RWPE2 (cell line): ENCODE results near the gene LVRN.

Source experiments
- ATAC-seq: fragments of 200-7000 bp; cut with Tn5 transposase; 3 replicates; pipeline ENCODE4 v1.9.1; 2021; ENCODE audit warnings: low read depth
- DNase-seq: peaks from one replicate; pipeline ENCODE4 v3.0.0-alpha.2; 2020; ENCODE audit warnings: low spot score
- H3K27ac ChIP-seq: fragments of 450-650 bp; 2 replicates; pipeline ENCODE4 v1.5.1; 2017; ENCODE audit warnings: mild to moderate bottlenecking; ENCODE audit not compliant: poor library complexity, severe bottlenecking
- H3K27me3 ChIP-seq: fragments of 250-450 bp; sonication (Bioruptor Pico); 2 replicates; pipeline ENCODE4 v1.5.1; 2021; ENCODE audit warnings: mild to moderate bottlenecking, moderate library complexity; ENCODE audit not compliant: insufficient read depth, poor library complexity, severe bottlenecking
- H3K36me3 ChIP-seq: fragments of 250-450 bp; sonication (Bioruptor Pico); 2 replicates; pipeline ENCODE4 v1.5.1; 2020; ENCODE audit warnings: low read depth, mild to moderate bottlenecking, moderate library complexity
- H3K4me1 ChIP-seq: fragments of 250-450 bp; sonication (Bioruptor Pico); 2 replicates; pipeline ENCODE4 v1.5.1; 2021; ENCODE audit warnings: mild to moderate bottlenecking, moderate library complexity; ENCODE audit not compliant: insufficient read depth, poor library complexity, severe bottlenecking
- H3K4me3 ChIP-seq: fragments of 250-450 bp; sonication (Bioruptor Pico); 2 replicates; pipeline ENCODE4 v1.5.1; 2021; ENCODE audit warnings: mild to moderate bottlenecking, moderate library complexity; ENCODE audit not compliant: severe bottlenecking
- H3K9me3 ChIP-seq: fragments of 250-450 bp; sonication (Bioruptor Pico); 2 replicates; pipeline ENCODE4 v1.5.1; 2021; ENCODE audit warnings: mild to moderate bottlenecking, moderate library complexity; ENCODE audit not compliant: severe bottlenecking
- CTCF ChIP-seq: fragments of 450-650 bp; IDR thresholded peaks from one replicate; pipeline ENCODE4 v1.5.1; 2017; ENCODE audit warnings: mild to moderate bottlenecking, moderate library complexity; ENCODE audit not compliant: poor library complexity, severe bottlenecking

The LVRN gene

DNA sequence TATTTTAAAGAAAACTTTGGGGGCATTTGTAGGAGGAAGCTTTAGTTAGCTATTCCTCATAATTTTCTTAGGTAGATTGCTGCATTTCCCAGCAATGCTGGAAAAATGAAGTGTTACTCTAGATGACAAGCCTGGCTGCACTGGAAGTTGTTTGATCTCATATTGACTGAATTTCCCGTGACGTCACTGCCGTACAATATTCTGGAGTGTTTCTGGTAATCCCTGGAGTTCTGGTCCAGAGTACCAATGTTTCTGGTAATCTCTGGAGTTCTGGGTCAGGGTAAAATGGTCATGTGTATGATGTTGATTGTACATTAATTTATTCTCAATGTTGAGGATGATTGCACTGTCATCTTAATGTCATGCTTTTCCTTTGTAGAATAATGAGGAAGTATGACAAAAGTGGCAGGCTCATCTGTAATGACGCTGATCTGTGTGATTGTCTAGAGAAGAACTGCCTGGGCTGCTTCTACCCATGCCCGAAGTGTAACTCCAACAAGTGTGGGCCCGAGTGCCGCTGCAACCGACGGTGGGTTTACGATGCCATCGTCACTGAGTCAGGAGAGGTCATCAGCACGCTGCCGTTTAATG, 96.2 kb downstream of the LVRN start:
- TF ChIP-seq CTCF: no peak
- H3K36me3 ChIP-seq: no peaks in the 10 kb centered on the region
- H3K9me3 ChIP-seq: no peaks in the 10 kb centered on the region
- no peak overlapping the region for H3K27ac ChIP-seq
- H3K4me1 ChIP-seq: no peaks in the 10 kb centered on the region
- H3K27me3 ChIP-seq: peaks cover 54% of the 10 kb centered on the region
- ATAC-seq (no peak), DNase-seq (no peak)
- H3K4me3 ChIP-seq: no peak overlapping the region

GRCh38 chr5:116062352-116062751, 100.1 kb downstream of the LVRN start:
- Histone ChIP-seq H3K9me3 (no peaks in the 10 kb centered on the region), H3K27ac (no peak overlapping the region), H3K27me3 (peaks cover 47% of the 10 kb centered on the region), H3K36me3 (no peaks in the 10 kb centered on the region), H3K4me3 (no peak overlapping the region), H3K4me1 (no peaks in the 10 kb centered on the region)
- DNase-seq (no peak), ATAC-seq (no peak)
- TF ChIP-seq CTCF: no peak

- TF ChIP-seq CTCF: no peak
- peaks cover 35% of the 10 kb centered on the region for H3K27me3 ChIP-seq
- no peaks in the 10 kb centered on the region for H3K36me3 ChIP-seq
- DNase-seq: no peak
- no peak overlapping the region for H3K27ac ChIP-seq
- no peaks in the 10 kb centered on the region for H3K9me3 ChIP-seq
- no peak overlapping the region for H3K4me3 ChIP-seq
- ATAC-seq: no peak
- no peaks in the 10 kb centered on the region for H3K4me1 ChIP-seq
Measured at GRCh38 chr5:116063950-116064349, 101.7 kb downstream of the LVRN start.

DNA sequence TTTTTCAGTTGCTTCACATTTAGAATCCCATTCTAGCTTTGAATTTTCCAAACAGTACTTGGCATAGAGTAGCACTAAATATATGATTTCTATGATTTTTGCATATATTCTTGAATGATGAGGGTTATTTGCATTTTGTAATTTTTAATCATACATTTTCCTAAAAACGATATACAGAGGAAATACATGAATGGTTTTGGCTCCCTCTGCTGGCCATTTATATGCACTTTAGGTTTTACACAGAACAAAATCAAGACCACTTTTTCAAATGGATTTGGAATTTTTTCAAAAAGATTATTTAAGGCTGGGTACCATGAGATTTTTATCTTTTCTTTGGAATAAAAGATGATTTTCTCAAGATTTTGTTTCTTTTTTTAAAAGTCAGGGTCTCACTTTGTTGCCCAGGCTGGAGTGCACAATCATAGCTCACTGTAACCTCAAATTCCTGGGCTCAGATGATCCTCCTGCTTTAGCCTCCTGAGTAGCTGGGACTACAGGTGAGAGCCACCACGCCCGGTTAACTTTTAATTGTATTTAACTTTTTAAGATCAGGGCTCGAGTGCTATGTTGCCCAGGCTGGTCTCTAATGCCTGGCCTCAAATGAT, 105.9 kb downstream of the LVRN start:
- Histone ChIP-seq H3K4me3 (no peak overlapping the region), H3K9me3 (no peaks in the 10 kb centered on the region), H3K27ac (no peak overlapping the region), H3K27me3 (peaks cover under 1% of the 10 kb centered on the region), H3K36me3 (no peaks in the 10 kb centered on the region), H3K4me1 (no peaks in the 10 kb centered on the region)
- DNase-seq: no peak
- ATAC-seq: peak; percentile 55; the same call in 2 of the 3 replicates
- peak; percentile 97 for TF ChIP-seq CTCF

- Histone ChIP-seq H3K9me3 (no peaks in the 10 kb centered on the region), H3K4me3 (no peak overlapping the region), H3K4me1 (no peaks in the 10 kb centered on the region), H3K27ac (no peak overlapping the region), H3K27me3 (peaks cover 4% of the 10 kb centered on the region), H3K36me3 (no peaks in the 10 kb centered on the region)
- DNase-seq (no peak), ATAC-seq (no peak)
- TF ChIP-seq CTCF: no peak
Measured at GRCh38 chr5:116071211-116071610, 108.9 kb downstream of the LVRN start.
